MM.1S (cell line): Measurements from ENCODE around the gene ATRN.
"Not testable (repeated sequence)": the region's sequence is repeated elsewhere in the genome, so short reads cannot be mapped to it uniquely, and the experiment has no call there.

Source experiments
- DNase-seq: peaks from one replicate; pipeline ENCODE4 v3.0.0-alpha.2; 2015
- H2AFZ ChIP-seq: fragments of 300-600 bp; sonication (generic); 2 replicates; pipeline ENCODE4 v1.6.0; 2016; ENCODE audit warnings: antibody characterized with exemption, low read length
- H3F3A ChIP-seq: fragments of 300-600 bp; sonication (generic); 2 replicates; pipeline ENCODE4 v1.6.1; 2016; ENCODE audit warnings: mild to moderate bottlenecking, antibody characterized with exemption, low read length, moderate library complexity, mixed read lengths; ENCODE audit not compliant: insufficient read depth
- H3K27ac ChIP-seq: fragments of 300-600 bp; sonication (generic); 2 replicates; pipeline ENCODE4 v1.5.1; 2016; ENCODE audit warnings: mild to moderate bottlenecking, low read length
- H3K27me3 ChIP-seq: fragments of 300-600 bp; sonication (generic); replicated peaks from 2 replicates; pipeline ENCODE4 v1.6.0; 2016; ENCODE audit warnings: low read length; ENCODE audit not compliant: insufficient read depth
- H3K36me3 ChIP-seq: fragments of 300-600 bp; sonication (generic); replicated peaks from 2 replicates; pipeline ENCODE4 v1.6.1; 2016; ENCODE audit warnings: mild to moderate bottlenecking, low read length, mixed read lengths; ENCODE audit not compliant: insufficient read depth
- H3K4me1 ChIP-seq: fragments of 300-600 bp; sonication (generic); 2 replicates; pipeline ENCODE4 v1.6.1; 2016; ENCODE audit warnings: low read length, mixed read lengths
- H3K4me2 ChIP-seq: fragments of 300-600 bp; sonication (generic); 2 replicates; pipeline ENCODE4 v1.6.0; 2016; ENCODE audit warnings: low read depth, low read length
- H3K4me3 ChIP-seq: fragments of 300-600 bp; sonication (generic); 2 replicates; pipeline ENCODE4 v1.5.1; 2016; ENCODE audit warnings: low read length, mixed read lengths
- H3K79me2 ChIP-seq: fragments of 300-600 bp; sonication (generic); 2 replicates; pipeline ENCODE4 v1.6.1; 2016; ENCODE audit warnings: mixed run types, low read length, mixed read lengths
- H3K9ac ChIP-seq: fragments of 300-600 bp; sonication (generic); 2 replicates; pipeline ENCODE4 v1.6.1; 2016; ENCODE audit warnings: low read length, mixed read lengths
- H3K9me2 ChIP-seq: fragments of 300-600 bp; sonication (generic); replicated peaks from 2 replicates; pipeline ENCODE4 v1.6.1; 2016; ENCODE audit warnings: mild to moderate bottlenecking, low read length, mixed read lengths; ENCODE audit not compliant: insufficient read depth
- H3K9me3 ChIP-seq: fragments of 300-600 bp; sonication (generic); replicated peaks from 2 replicates; pipeline ENCODE4 v1.6.1; 2016; ENCODE audit warnings: mild to moderate bottlenecking, low read length, mixed read lengths; ENCODE audit not compliant: insufficient read depth
- H4K20me1 ChIP-seq: fragments of 300-600 bp; sonication (generic); 2 replicates; pipeline ENCODE4 v1.6.1; 2016; ENCODE audit warnings: mild to moderate bottlenecking, low read length, moderate library complexity, mixed read lengths; ENCODE audit not compliant: insufficient read depth
- EZH2 ChIP-seq: fragments of 300-600 bp; sonication (generic); optimal IDR thresholded peaks from 2 replicates; pipeline ENCODE3; 2017; ENCODE audit warnings: low read depth, mild to moderate bottlenecking, antibody characterized with exemption, low read length, mixed read lengths
- EZH2phosphoT487 ChIP-seq: fragments of 300-600 bp; sonication (generic); IDR thresholded peaks from 2 replicates; pipeline ENCODE4 v1.6.1; 2018; ENCODE audit warnings: antibody characterized with exemption, low read length
- TF ChIP-seq, protein P1 (sequence below): fragments of 300-600 bp; sonication (generic); IDR thresholded peaks from 2 replicates; pipeline ENCODE4 v1.5.1; 2016; ENCODE audit warnings: antibody characterized with exemption, low read length, mixed read lengths

ATRN gene

DNA sequence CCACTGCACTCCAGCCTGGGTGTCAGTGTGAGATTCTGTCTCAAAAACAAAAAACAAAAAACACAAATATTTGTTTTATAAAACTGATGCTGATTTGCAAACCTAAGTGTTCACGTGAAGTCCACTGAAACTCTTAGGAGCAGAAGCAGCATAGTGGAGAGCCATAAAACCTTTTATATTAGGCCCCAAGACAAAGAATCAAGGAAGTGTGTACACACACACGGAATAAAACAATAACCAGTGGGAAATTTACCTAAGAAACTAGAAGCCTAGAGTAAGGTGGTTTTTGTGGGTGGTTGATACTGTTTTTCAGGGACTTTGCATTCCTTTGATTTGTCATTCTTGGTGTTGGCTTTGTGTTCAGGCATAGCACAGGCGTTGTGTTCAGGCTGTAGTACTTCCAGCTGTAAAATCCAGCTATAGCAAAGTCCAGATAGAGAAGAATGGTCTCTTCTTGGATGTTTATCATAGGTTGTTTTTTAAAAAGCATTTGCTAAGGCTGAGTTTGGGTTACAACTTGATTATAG lies 61.3 kb downstream of the ATRN start:
- Histone ChIP-seq H4K20me1 (no peaks in the 10 kb centered on the region), H3F3A (no peaks in the 10 kb centered on the region), H3K4me1 (no peaks in the 10 kb centered on the region), H3K9me3 (no peaks in the 10 kb centered on the region), H3K27me3 (no peaks in the 10 kb centered on the region), H3K27ac (no peak overlapping the region), H3K9me2 (no peaks in the 10 kb centered on the region), H2AFZ (no peak overlapping the region), H3K4me3 (no peak overlapping the region), H3K79me2 (no peaks in the 10 kb centered on the region; the same call in 1 of the 2 replicates), H3K4me2 (no peak overlapping the region), H3K36me3 (no peaks in the 10 kb centered on the region), H3K9ac (no peak overlapping the region)
- no peak for DNase-seq
- TF ChIP-seq, protein P1, sequence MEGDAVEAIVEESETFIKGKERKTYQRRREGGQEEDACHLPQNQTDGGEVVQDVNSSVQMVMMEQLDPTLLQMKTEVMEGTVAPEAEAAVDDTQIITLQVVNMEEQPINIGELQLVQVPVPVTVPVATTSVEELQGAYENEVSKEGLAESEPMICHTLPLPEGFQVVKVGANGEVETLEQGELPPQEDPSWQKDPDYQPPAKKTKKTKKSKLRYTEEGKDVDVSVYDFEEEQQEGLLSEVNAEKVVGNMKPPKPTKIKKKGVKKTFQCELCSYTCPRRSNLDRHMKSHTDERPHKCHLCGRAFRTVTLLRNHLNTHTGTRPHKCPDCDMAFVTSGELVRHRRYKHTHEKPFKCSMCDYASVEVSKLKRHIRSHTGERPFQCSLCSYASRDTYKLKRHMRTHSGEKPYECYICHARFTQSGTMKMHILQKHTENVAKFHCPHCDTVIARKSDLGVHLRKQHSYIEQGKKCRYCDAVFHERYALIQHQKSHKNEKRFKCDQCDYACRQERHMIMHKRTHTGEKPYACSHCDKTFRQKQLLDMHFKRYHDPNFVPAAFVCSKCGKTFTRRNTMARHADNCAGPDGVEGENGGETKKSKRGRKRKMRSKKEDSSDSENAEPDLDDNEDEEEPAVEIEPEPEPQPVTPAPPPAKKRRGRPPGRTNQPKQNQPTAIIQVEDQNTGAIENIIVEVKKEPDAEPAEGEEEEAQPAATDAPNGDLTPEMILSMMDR, result no peak
- no peak for TF ChIP-seq EZH2phosphoT487
- TF ChIP-seq EZH2, result no peak

DNA sequence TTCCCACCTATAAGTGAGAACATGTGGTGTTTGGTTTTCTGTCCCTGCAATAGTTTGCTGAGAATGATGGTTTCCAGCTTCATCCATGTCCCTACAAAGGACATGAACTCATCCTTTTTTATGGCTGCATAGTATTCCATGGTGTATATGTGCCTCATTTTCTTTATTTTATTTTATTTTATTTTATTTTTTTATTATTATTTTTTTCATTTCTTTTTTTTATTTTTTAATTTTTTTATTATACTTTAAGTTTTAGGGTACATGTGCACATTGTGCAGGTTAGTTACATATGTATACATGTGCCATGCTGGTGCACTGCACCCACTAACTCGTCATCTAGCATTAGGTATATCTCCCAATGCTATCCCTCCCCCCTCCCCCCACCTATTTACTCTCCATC lies 66.9 kb downstream of the ATRN start:
- H3K4me1 ChIP-seq, H3F3A ChIP-seq, H3K36me3 ChIP-seq, H4K20me1 ChIP-seq, H3K27me3 ChIP-seq, H3K79me2 ChIP-seq, H2AFZ ChIP-seq, H3K9me2 ChIP-seq, H3K4me2 ChIP-seq, H3K9me3 ChIP-seq, H3K4me3 ChIP-seq, DNase-seq, H3K27ac ChIP-seq, H3K9ac ChIP-seq: not testable (repeated sequence)

- Histone ChIP-seq H3K9ac (no peak overlapping the region), H3K4me1 (no peaks in the 10 kb centered on the region), H3K9me2 (no peaks in the 10 kb centered on the region), H3K4me2 (no peak overlapping the region), H3K79me2 (no peaks in the 10 kb centered on the region), H3K36me3 (no peaks in the 10 kb centered on the region), H2AFZ (no peak overlapping the region), H3K27me3 (no peaks in the 10 kb centered on the region), H3K27ac (no peak overlapping the region), H3K9me3 (no peaks in the 10 kb centered on the region), H4K20me1 (no peaks in the 10 kb centered on the region), H3K4me3 (no peak overlapping the region), H3F3A (no peaks in the 10 kb centered on the region; the same call in 1 of the 2 replicates)
- DNase-seq, result no peak
- TF ChIP-seq EZH2 (no peak), EZH2phosphoT487 (no peak)
- TF ChIP-seq, protein P1, result no peak
Measured at GRCh38 chr20:3539311-3540107, 68.7 kb downstream of the ATRN start.
